IMR-90 (cell line): ENCODE data around the gene PRKAR1B.

Source experiments
- BHLHE40 ChIP-seq: fragments of 150-350 bp; IDR thresholded peaks from 2 replicates; pipeline ENCODE4 v1.6.1; 2016; ENCODE audit warnings: mild to moderate bottlenecking, low read depth, low read length
- CHD1 ChIP-seq: IDR thresholded peaks from 2 replicates; pipeline ENCODE4 v1.6.1; 2012; ENCODE audit warnings: low read depth, low read length, improper control_type of control experiment
- MXI1 ChIP-seq: IDR thresholded peaks from 2 replicates; pipeline ENCODE4 v1.6.1; 2012; ENCODE audit warnings: low read depth, mild to moderate bottlenecking, low read length, moderate library complexity, borderline replicate concordance
- POLR2A ChIP-seq: IDR thresholded peaks from 2 replicates; pipeline ENCODE4 v1.6.1; 2012; ENCODE audit warnings: mild to moderate bottlenecking, low read depth, low read length
- TF ChIP-seq, protein P1 (sequence below): conservative IDR thresholded peaks from 2 replicates; pipeline ENCODE4 v1.5.1; 2012; ENCODE audit warnings: mild to moderate bottlenecking, low read depth, low read length, improper control_type of control experiment
- TF ChIP-seq, protein P2 (sequence below): fragments of 150-350 bp; IDR thresholded peaks from 2 replicates; pipeline ENCODE4 v1.6.1; 2017; ENCODE audit warnings: mild to moderate bottlenecking, antibody characterized with exemption, low read length, low read depth

DNA sequence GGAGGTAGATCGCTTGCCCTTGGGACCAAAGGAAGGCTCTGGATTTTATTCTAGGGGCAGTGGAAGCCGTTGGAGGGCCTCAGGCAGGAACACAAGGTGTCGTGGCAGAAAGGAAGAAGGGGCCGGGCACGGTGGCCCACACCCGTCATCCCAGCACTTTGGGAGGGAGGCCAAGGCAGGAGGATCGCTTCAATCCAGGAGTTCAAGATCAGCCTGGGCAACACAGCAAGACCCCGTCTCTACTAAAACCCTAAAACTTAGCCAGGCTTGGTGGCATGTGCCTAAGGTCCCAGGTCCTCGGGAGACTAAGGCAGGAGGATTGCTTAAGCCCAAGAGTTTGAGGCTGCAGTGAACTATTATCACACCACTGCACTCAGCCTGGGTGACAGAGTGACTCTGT lies 202.3 kb downstream of the PRKAR1B start:
- TF ChIP-seq, protein P1, sequence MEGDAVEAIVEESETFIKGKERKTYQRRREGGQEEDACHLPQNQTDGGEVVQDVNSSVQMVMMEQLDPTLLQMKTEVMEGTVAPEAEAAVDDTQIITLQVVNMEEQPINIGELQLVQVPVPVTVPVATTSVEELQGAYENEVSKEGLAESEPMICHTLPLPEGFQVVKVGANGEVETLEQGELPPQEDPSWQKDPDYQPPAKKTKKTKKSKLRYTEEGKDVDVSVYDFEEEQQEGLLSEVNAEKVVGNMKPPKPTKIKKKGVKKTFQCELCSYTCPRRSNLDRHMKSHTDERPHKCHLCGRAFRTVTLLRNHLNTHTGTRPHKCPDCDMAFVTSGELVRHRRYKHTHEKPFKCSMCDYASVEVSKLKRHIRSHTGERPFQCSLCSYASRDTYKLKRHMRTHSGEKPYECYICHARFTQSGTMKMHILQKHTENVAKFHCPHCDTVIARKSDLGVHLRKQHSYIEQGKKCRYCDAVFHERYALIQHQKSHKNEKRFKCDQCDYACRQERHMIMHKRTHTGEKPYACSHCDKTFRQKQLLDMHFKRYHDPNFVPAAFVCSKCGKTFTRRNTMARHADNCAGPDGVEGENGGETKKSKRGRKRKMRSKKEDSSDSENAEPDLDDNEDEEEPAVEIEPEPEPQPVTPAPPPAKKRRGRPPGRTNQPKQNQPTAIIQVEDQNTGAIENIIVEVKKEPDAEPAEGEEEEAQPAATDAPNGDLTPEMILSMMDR, result no peak
- no peak for TF ChIP-seq POLR2A
- TF ChIP-seq BHLHE40, result no peak
- no peak for TF ChIP-seq MXI1
- no peak for TF ChIP-seq CHD1
- TF ChIP-seq, protein P2, sequence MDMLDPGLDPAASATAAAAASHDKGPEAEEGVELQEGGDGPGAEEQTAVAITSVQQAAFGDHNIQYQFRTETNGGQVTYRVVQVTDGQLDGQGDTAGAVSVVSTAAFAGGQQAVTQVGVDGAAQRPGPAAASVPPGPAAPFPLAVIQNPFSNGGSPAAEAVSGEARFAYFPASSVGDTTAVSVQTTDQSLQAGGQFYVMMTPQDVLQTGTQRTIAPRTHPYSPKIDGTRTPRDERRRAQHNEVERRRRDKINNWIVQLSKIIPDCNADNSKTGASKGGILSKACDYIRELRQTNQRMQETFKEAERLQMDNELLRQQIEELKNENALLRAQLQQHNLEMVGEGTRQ, result no peak
